Vagina (tissue), 2 donors: ENCODE measurements around the gene C7orf33.

Experiments
- POLR2A ChIP-seq, 2 donors: fragments of 450-650 bp; IDR thresholded peaks; one replicate each; pipeline ENCODE4 v1.6.1; 2017; ENCODE audit warnings: antibody characterized with exemption in 2 of 2, mild to moderate bottlenecking in 2 of 2, moderate library complexity in 2 of 2
- TF ChIP-seq, protein P1 (sequence below), 3 experiments: fragments of 450-650 bp in 2 of 3; fragments of 200-600 bp in 1 of 3; sonication (generic) in 1 of 3; IDR thresholded peaks; one replicate each; pipeline ENCODE4 v1.5.1; 2017 to 2019; ENCODE audit warnings: antibody characterized with exemption in 3 of 3, mild to moderate bottlenecking in 2 of 3, moderate library complexity in 2 of 3

GRCh38 chr7:148625342-148625741 is 34.8 kb downstream of the C7orf33 start:
- TF ChIP-seq, protein P1, sequence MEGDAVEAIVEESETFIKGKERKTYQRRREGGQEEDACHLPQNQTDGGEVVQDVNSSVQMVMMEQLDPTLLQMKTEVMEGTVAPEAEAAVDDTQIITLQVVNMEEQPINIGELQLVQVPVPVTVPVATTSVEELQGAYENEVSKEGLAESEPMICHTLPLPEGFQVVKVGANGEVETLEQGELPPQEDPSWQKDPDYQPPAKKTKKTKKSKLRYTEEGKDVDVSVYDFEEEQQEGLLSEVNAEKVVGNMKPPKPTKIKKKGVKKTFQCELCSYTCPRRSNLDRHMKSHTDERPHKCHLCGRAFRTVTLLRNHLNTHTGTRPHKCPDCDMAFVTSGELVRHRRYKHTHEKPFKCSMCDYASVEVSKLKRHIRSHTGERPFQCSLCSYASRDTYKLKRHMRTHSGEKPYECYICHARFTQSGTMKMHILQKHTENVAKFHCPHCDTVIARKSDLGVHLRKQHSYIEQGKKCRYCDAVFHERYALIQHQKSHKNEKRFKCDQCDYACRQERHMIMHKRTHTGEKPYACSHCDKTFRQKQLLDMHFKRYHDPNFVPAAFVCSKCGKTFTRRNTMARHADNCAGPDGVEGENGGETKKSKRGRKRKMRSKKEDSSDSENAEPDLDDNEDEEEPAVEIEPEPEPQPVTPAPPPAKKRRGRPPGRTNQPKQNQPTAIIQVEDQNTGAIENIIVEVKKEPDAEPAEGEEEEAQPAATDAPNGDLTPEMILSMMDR (IDR thresholded peaks at IDR 0.05): no peak
- TF ChIP-seq POLR2A (IDR thresholded peaks at IDR 0.05): no peak
